GM20000 (cell line): ENCODE measurements around the gene PTGIR.

Experiments used
- DNase-seq: peaks from one replicate; pipeline ENCODE4 v3.0.0; 2012; ENCODE audit warnings: low spot score
- TF ChIP-seq, protein P1 (sequence below): IDR thresholded peaks from 2 replicates; pipeline ENCODE4 v1.5.1; 2012; ENCODE audit warnings: mild to moderate bottlenecking, control low read depth; ENCODE audit errors: extremely low read depth, missing control alignments

PTGIR gene

DNA sequence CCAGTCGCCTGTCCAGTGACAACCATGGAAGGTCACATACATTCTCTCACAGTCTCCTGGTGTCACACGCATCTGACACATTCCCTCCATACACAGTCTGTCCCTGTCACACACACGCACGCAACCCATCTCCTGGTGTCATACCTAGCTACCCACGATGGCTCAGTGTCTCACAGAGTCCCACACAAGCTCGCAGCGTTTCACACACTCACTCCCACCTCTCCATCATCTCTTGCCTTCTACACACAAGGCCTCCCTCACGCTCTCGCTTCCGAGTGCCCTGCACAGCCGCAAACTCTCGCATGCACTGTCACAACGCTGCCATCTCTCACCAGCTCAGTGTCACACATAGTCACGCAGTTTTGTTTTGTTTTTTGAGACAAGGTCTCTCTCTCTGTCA, 12.3 kb upstream of the PTGIR start:
- no peak for DNase-seq
- TF ChIP-seq, protein P1, sequence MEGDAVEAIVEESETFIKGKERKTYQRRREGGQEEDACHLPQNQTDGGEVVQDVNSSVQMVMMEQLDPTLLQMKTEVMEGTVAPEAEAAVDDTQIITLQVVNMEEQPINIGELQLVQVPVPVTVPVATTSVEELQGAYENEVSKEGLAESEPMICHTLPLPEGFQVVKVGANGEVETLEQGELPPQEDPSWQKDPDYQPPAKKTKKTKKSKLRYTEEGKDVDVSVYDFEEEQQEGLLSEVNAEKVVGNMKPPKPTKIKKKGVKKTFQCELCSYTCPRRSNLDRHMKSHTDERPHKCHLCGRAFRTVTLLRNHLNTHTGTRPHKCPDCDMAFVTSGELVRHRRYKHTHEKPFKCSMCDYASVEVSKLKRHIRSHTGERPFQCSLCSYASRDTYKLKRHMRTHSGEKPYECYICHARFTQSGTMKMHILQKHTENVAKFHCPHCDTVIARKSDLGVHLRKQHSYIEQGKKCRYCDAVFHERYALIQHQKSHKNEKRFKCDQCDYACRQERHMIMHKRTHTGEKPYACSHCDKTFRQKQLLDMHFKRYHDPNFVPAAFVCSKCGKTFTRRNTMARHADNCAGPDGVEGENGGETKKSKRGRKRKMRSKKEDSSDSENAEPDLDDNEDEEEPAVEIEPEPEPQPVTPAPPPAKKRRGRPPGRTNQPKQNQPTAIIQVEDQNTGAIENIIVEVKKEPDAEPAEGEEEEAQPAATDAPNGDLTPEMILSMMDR = no peak

GRCh38 chr19:46635920-46636761, 11.3 kb upstream of the PTGIR start, which contains the start of gene GNG8:
Gene GNG8 (minus strand): TSS chr19:46636202. CDS start chr19:46634682, 1,520 bp downstream.
- TF ChIP-seq, protein P1 = no peak
- DNase-seq = no peak

GRCh38 chr19:46634656-46635218, 9.8 kb upstream of the PTGIR start:
- TF ChIP-seq, protein P1 = no peak
- DNase-seq = no peak

GRCh38 chr19:46634045-46634655, 9.3 kb upstream of the PTGIR start:
- TF ChIP-seq, protein P1 = no peak
- peak; percentile 95 for DNase-seq

DNA sequence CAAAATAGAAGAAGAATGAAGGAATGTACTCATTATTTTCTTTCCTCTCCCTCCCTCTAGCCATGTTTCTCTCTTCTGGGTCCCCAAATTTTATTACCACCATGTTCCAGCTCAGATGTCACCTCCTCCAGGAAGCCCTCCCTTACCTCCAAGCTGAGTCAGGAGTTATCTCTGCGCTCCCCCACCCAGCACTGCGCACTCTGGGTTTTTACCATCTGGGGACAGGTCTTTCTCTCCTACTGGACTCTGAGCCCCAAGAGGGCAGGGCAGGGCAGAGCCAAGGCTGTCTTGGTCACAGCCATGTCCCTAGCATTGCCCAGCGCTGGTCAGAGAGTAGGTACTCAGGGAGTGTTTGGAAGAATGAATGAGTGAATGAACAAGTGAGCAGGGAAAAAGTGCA, 8.2 kb upstream of the PTGIR start:
- DNase-seq = no peak
- TF ChIP-seq, protein P1 = no peak

DNA sequence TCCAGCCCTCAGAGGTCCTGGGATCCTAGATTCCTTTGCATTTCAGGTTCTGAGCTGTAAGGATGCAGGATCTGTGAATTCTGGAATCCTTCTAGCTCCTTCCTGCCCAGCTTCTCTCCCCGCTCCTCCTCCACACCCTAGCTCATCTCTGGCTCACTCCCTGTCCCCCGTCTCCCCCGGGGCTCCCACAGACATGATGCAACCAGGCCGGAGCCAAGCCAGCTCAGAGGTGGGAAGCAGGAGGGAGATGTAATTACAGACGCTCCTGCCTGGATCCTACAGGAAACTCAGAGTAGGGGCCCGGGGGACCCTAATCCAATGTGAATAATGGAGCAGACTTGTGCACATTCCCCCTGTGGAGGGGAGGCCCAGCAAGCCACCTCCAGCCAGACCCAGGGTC, 6.6 kb upstream of the PTGIR start:
- no peak for DNase-seq
- TF ChIP-seq, protein P1 = no peak
